GM19043 (cell line): ENCODE results near the gene BIK.

Experiments used
- ATAC-seq: cut with Tn5 transposase; IDR thresholded peaks from one replicate; pipeline ENCODE4 v1.9.1; 2021; ENCODE audit warnings: low read depth; ENCODE audit not compliant: unreplicated experiment

BIK gene, protein sequence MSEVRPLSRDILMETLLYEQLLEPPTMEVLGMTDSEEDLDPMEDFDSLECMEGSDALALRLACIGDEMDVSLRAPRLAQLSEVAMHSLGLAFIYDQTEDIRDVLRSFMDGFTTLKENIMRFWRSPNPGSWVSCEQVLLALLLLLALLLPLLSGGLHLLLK

DNA sequence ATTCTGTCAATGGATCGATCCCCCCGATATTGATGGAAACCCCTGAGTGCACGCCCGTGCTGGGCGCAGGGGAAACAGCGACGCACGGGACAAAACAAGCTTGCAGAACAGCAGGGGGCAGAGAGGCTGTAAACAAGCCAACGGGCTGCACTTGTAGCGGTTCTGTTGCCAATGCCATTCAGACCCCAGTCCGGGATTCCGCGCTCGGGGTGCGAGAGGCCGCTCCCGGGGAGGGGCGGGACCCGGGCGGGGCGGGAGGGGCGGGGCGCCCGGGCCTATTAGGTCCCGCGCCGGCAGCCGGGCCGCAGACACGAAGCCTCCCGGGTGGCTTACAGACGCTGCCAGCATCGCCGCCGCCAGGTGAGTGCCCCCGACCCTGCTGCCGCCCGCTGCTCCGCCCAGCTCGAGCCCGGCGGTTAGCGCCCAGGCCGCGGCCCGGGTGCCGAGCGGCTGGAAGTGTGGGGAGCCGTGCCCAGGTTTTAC lies at the start of gene BIK:
Gene BIK (plus strand): TSS at position 307 of the 483 bp plus-strand sequence. CDS start 13,273 bp downstream, outside the sequence.
- ATAC-seq: no peak

DNA sequence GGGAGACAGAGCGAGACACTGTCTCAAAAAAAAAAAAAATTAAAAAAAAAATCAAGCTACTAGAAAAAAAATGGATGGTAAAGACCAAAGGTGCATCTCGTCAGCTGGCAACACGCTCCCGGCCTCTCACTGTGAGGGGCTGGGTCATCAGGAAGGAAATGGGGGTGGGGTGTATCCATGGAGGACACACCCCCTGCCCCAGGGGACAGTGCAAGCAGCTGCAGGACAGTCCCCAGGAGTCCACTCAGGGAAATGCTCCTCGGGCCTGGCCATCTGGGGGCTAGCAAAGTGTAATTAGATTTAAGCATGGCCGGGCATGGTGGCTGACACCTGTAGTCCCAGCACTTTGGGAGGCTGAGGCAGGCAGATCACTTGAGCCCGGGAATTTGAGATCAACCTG lies 44.4 kb upstream of the BIK start:
- no peak for ATAC-seq

DNA sequence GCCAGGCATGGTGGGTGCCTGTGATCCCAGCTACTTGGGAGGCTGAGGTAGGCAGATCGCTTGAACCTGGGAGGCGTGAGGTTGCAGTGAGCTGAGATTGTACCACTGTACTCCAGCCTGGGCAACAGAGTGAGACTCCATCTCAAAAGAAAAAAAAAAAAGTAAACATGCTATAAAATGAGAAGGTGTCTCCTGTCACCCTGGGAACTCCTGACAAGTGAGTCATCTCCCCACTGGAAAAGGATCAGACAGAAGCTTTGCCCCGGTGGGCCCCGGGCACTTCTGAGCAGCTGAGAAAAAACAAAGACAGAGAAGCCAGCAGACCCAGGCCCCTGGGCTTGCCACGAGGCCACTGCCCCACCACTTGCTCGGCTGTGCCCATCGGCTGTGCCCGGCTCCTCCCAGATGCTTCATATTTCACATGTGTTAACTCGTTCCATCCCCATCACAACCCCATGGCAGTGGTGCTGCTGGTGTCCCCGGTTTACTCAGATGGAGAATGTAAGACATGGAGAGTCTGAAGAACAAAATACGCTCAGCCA lies 43.6 kb upstream of the BIK start:
- no peak for ATAC-seq

DNA sequence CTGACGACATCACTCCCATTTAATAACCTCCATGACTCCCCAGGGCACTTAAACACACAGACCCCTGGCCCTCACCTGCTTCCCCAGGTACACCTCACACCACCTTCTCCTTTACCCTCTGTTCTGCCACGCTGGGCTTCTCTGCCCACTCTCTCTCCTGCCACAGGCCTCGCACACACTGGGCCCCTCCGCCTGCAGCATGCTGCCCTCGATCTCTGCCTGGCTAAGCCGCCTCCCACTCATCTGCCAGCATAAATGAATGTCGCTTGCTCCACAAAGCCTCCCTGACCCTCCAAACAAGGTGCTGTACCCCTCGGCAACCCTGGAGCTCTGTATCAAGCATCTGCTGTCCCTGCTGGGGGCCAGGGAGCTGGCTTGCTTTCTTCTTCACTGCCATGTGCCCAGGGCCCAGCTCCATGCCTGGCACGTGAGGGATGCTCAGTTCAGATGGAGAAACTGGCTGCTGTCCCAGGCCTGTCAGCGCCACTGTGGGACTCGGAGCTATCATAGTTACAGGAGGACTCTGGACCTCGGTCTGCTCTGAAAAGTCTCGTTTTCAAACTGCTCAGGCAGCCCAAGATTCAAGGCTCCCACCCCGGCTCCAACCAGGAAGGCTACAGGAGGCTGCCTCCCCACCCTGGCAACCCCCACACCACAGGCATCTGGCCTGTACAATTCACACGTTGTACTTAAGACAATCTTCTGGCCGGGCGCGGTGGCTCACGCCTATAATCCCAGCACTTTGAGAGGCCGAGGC lies 33.3 kb upstream of the BIK start:
- no peak for ATAC-seq

DNA sequence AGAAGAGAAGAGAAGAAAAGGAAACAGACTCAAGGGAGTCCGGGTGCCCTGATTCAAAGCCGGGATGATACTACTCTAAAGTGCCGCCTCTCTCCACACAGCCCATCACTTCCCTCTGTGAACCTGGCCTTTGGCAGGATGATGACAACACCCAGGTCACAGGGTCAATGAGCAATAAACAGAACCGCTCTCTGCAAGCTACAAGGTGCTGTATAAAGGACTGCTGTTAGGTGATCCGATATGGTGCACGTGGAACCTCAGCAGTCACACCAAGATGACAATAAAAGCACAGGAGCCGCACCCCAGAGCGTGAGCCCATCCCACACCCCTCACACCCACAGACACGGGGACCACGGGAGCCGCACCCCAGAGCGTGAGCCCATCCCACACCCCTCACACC lies 32.0 kb upstream of the BIK start:
- no peak for ATAC-seq

DNA sequence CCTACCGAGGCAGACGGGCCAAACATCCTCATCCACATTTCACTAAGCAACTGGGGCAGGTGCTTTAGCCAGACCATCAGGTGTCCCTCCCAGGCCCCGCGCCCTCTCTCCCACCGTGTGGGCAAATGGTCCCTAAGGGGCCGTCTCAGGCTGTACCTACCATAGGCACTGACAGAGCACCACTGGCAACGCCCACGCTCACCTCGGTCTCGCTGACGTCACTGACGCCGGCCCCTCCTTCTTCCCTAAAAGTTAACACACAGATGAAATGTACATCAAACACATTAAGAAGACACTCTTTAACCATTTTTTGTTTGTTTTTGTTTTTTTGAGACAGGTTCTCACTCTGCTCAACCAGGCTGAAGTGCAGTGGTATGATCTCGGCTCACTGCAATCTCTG lies 30.8 kb upstream of the BIK start:
- ATAC-seq: no peak

DNA sequence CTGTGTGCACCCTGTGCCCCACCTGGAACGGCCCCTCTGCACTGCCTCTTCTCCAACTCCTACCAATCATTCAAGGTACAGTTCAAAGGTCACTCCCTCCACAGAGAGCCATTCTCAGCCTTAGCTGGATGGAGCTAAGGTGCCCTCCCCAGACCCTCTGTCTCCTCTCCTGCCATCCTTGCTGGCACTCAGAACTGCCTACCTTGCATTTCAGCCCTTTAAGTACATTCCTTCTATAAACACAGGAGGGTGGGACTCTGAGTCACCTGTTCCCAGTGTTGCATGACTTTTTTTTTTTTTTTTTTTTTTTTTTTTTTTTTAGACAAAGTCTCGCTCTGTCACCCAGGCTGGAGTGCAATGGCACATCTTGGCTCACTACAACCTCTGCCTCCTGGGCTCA lies 29.9 kb upstream of the BIK start:
- ATAC-seq: no peak

DNA sequence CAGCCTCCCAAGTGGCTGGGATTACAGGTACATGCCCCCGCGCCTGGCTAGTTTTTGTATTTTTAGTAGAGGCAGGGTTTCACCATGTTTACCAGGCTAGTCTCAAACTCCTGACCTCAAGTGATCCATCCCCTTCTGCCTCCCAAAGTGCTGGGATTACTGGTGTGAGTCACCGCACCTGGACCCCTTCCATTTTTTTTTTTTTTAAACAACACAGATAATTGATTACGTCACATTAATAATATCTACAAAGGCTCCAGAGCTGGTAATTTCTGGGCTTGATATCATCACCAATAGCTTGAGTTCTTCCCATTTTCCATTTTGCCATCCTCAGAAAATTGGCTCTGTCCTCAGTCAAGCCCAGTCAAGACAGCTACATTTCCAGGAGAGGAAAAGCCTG lies 28.6 kb upstream of the BIK start:
- ATAC-seq: no peak

DNA sequence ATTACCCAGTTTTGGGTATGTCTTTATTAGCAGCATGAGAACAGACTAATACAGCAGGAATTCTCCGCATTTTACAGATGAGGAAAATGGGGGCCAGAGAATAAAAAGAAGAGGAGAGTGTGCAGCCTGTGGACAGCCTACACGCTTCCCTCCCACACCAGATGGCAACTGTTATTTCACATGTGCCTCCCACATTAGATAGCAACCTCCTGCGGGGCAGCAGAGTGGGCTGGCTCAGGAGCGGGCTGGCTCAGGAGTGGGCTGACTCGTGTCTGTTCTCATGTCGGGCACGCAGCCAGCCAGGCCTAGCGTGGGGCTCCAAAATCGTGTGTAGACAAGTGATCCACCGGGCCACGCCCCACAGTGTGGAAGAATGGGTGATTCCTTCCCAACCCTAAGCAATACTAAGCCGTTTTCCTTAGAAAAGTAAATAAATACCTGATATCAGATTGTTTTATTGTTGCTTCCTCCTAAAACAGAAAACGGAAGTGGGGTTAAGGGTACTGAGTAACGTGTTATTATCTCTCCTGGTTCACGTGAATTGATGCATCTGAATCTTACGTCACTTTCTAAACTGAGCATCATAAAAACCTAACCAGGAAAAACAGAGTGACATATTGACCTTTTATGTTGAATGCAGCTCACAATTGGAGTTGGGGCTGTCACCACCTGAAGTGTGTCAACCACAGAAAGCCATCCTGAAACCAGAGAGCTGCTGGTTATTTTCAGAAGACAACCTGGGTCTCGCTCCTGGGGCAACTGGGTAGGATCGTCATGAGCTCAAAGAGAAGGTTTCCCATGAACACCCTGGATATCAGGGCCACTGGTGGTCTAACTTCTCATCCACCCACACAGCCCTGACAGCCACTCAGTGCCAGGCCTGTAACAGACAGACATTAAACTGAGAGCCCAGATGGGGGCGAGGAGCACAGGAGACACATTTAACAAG lies 24.6 kb upstream of the BIK start:
- ATAC-seq: no peak

DNA sequence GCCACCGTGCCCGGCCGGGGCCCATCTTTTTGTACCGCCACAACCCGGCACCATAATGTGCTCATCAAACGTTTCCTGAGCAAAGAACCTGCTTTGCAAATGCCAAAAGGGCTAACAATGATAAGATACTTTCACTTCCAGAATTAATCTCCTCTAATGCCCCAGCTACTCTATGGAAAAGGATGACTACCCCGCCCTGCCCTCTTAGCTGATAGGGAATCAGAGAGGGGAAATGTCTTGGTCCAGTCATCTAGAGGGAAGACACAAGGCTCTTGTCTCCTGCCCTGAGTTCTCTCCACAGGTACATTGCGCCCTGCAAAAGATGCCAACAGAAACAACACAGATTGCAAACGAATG lies 21.9 kb upstream of the BIK start:
- ATAC-seq: no peak

DNA sequence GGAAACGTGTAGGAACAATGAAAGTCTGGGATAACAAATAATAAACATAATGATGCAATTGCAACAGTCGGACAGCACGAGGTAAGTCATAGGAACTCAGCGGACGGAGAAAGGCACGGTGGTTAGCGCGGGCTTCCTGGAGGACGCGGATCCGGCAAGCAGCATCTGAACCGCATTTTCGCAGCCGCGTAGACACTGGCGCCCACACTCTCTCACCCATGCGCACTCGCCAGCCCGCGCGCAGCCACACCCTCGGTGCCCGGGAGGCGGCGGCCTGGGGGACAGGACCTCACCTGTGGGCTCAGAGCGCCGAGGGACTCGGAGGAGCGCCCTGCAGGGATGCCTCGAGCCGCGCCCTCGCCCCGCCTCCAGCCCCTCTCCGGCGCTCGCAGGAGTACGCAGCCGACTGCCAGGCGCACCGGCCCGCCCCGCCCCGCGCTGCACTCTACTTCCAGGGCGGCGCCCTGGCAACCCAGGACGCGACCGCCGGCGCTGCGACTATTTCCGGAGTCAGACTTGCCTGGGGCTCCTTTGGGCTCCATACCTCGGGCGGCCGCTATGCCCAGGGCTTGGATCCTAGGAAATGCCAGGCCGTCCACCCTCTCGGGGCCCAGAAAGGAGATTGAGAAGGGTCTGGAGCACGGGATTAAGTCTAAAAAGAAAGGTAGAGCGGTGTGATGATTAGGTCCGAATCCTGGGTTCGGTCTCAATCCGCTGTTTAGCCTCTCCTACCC lies 21.4 kb upstream of the BIK start, which contains the start of gene TTLL1:
Gene TTLL1 (minus strand): TSS at position 408 of the 734 bp plus-strand sequence. CDS start 13,805 bp downstream, outside the sequence.
- ATAC-seq: no peak

DNA sequence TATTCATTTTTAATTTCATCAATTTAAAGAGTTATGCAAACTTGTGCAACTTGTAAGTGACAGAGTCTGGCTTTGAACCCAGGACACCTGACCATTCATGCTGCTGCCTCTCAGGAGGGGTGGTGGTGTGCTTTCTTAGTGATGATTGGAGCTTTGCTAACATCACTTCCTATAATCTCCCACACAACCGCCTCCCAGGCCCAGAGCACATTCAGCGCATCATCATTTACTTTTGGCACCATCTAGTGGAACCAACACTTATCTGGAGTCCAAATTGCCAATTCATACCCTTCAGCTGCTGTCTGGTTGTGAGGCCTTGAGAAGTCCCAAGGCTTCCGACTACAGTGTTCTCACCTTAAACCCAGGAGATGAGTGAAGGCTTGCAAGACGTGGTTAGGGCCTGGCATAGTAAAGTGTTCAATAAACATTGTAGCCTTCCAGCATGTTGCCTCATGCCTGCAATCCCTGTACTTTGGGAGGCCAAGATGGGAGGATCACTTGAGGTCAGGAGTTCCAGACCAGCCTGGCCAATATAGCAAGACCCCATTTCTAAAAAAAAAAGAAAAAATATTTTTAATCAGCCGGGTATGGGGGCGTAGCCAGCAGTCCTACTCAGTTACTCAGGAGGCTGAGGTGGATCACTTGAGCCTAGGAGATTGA lies 20.3 kb upstream of the BIK start:
- ATAC-seq: no peak

DNA sequence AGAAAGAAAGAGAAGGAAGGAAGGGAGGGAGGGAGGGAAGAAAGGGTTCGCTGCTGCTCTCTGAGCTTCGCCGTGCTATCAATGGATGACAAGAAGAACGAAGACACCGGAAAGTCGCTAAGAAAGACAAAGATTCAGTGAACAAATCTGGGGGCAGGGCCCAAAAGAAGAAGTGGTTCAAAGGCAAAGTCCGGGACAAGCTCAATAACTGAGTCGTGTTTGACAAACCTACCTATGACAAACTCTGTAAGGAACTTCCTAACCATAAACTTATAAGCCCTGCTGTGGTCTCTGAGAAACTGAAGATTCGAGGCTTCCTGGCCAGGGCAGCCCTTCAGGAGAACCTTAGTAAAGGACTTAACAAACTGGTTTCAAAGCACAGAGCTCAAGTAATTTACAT lies 18.5 kb upstream of the BIK start:
- no peak for ATAC-seq

DNA sequence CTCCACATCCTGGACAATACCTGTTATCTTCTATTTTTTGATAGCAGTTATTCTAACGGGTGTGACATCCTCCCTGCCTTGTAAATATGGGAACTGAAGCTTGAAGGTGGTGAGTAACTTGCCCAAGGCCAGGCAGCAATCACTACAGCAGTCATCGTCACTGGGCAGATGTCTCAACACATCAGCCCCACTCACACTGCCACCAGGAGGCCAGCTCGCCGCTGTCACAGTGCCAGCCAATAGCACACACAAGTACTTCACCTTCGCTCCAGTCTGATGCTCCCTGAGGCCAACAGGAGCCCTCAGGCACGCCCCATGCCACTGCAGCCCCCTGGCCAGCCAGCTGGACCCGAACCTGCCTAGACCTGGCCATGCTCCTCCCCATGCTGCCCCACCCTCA lies 16.5 kb upstream of the BIK start:
- no peak for ATAC-seq

DNA sequence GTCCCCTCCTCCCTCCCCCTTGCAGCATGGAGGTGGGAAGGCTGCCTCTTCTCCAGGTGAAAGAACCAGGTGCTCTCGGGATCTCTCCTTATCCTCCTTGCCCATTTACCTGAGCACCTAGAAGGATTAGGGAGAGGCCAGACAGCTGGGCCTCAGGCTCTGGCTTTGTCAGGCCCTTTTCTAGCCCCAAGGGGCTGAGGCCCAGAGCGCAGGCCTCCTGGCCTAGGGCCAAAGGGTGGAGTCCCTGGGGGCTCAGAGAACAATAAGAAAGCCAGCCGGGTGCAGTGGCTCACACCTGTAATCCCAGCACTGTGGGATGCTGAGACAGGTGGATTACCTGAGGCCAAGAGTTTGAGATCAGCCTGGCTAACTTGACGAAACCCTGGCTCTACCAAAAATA lies 16.0 kb upstream of the BIK start:
- ATAC-seq: no peak

DNA sequence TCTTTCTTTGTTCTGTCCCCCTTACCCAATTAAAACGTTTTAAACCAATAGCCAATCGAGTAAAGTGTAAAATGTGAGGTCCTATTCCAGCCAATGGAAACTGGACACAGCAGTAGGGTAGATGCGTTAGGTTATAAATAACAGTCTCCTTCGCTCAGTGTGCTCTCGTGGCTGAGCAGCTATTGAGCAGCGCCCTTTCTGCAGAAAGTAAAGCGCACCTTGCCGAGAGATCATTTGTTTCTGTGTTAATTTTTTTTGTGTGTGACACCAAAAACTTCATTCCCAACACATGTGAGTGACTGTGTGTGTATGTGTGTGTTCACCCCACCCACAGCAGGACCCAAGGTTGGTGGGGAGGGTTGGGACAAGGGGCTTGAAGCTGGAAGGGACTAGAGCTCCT lies 14.1 kb upstream of the BIK start:
- ATAC-seq: no peak

DNA sequence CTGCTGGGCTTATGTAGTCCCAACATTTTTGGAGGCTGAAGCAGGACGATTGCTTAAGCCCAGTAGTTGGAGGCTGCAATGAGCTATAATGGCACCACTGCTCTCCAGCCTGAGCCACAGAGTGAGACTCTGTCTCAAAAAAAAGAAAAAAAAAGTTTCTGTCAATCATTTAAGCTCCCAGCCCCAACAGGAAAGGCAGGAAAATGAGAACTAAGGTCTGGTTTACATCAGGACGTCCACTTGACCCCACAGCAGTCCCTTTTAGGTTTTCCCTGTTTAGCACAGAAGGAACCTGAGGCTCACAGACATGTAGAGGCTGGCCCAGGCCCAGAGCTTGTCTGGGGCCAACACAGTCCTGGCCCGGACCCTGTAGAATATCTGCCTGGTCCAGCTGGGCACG lies 12.2 kb upstream of the BIK start:
- ATAC-seq: no peak

DNA sequence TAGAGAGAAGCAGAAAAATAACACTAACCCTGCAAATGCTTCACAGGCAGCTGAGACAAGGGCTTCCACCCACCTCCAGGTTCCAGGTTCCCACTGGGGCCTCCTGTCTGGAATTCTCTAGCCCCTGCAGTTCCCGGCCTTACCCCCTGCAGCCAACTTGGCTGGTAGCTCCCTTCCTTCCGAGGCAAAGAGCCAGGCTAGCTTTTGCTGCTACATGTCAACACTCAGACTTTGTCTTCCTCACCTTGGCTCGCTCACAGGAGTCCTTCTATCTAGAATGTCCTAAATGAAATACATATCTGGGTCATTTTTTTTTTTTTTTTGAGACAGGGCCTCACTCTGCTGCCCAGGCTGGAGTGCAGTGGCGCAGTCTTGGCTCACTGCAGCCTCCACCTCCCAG lies 11.5 kb upstream of the BIK start:
- no peak for ATAC-seq

DNA sequence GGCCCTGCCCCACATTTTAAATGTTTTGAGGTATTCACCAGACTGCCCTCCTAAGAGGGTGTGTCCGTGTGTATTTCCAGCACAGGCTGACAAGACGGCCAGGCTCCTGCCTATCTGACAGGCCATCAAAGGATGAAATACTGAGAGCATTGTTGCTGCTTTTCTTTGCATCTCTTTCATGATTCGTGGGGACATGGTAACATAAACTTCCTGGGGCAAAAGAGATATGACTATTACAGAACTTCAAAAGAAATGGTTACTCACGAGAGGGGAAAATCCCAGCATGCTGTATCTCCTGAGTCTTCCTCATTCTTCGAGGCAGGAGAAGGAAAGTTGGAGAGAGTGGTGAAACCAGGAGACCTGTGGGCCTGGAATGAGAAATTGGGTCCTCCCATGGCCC lies 10.3 kb upstream of the BIK start:
- no peak for ATAC-seq

DNA sequence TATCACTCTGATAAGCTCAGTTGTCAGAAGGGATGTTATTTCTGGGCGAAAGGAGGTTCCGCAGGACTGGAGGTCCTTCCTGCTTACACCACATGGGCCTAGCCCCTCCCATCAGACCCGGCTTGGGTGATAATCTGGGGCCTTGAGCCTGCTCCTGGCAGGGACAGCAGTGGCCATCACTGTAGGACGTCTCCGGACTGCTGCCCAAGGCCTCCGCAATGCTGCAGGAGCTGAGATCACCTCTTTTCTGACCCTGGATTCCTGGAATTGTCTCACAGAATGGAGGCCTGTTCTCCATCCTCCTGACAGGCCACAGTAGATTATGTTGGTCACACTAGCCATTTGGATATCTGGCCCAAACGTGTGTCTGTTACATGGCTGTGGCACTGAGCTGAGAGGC lies 9.2 kb upstream of the BIK start:
- no peak for ATAC-seq
